RPMI7951 (cell line): Measurements from ENCODE around the gene CBLN4. TPM values are rescaled to one million over a fixed set of nuclear protein-coding genes. Genes with fewer than 3 reads are reported as not detected.

Experiments
- total RNA-seq: library from RNA; depleted of rRNA; stranded (reverse); fragments of >200 nt; shearing (Covaris generic); gene quantifications from 2 replicates; pipeline ENCODE4 v1.2.3, GENCODE V29; 2014; rRNA removed

The CBLN4 gene
- total RNA-seq, 1 experiment from 2014 or later = not detected

Other genes starting within 250 kb of the CBLN4 start
- not detected in 2 replicates for gene MC3R, start 243.2 kb upstream of the CBLN4 start, total RNA-seq